Measurements from ENCODE around the gene PSMB9. TPM values are rescaled to one million over a fixed set of nuclear protein-coding genes. Genes with fewer than 3 reads are reported as not detected.

The PSMB9 gene
- total and polyA plus RNA-seq, 2 donors (not counting 1 experiment from before 2014, with no cell fraction given): 181 to 242 TPM

- no peak overlapping the region for H3K4me3 Mint-ChIP-seq
Measured at GRCh38 chr6:32888576-32888975, 34.6 kb downstream of the PSMB9 start.

DNA sequence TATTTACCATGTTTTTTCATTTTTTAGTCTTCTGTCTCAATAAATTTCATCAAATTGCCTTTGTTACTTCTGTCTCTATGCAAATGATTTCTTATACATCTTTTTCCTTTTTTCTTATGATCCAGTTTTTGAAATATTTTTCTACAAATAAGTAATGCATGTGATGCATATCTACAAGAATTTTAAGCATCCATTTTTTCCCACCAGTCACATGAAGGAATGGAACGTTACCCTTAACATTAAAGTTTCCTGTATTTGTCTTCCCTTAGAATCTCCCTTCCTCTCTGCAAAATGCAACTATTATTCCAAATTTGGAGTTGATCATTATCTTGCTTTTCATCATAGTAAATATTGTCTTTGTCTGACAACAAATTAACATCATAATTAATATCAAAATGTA is 35.5 kb downstream of the PSMB9 start:
- Histone ChIP-seq H3K9ac (ENCODE audit: low read length) (no peak overlapping the region), H3K4me1 (ENCODE audit: control insufficient read depth in 2 of 2, insufficient read depth in 2 of 2, low read length in 2 of 2) (peaks cover 17 to 18% of the 10 kb centered on the region in 2 donors), H3K79me2 (ENCODE audit: control insufficient read depth, insufficient read depth, low read length) (peaks cover 12% of the 10 kb centered on the region), H3K36me3 (replicated peaks in 1 of 2; ENCODE audit: control extremely low read depth in 1 of 2, control insufficient read depth in 1 of 2, extremely low read depth in 1 of 2, insufficient read depth in 2 of 2, low read length in 1 of 2) (peaks cover 2% of the 10 kb centered on the region in 2 experiments), H3K9me3 (ENCODE audit: control extremely low read depth in 1 of 3, control insufficient read depth in 2 of 3, insufficient read depth in 1 of 3, low read length in 2 of 3) (no peaks in the 10 kb centered on the region), H3K4me3 (ENCODE audit: control extremely low read depth in 1 of 5, extremely low read depth in 1 of 5, insufficient read depth in 1 of 5, low read depth in 2 of 5, low read length in 4 of 5) (no peak overlapping the region), H2AFZ (ENCODE audit: insufficient read depth, low read depth, low read length, poor library complexity, severe bottlenecking) (no peak overlapping the region), H3K27me3 (replicated peaks in 1 of 4; ENCODE audit: control extremely low read depth in 1 of 4, control insufficient read depth in 3 of 4, insufficient read depth in 4 of 4, low read length in 3 of 4) (no peaks in the 10 kb centered on the region), H4K20me1 (ENCODE audit: control insufficient read depth, insufficient read depth, low read length, poor library complexity, severe bottlenecking) (no peaks in the 10 kb centered on the region), H3K27ac (ENCODE audit: low read length in 2 of 2) (no peak overlapping the region), H3K4me2 (replicated peaks; ENCODE audit: low read depth, low read length, poor library complexity, severe bottlenecking) (no peak overlapping the region)
- no peak for TF ChIP-seq EZH2 (IDR thresholded peaks at IDR 0.05; ENCODE audit: borderline replicate concordance, insufficient read depth, low read depth, low read length, poor library complexity, severe bottlenecking)
- TF ChIP-seq, protein P1, sequence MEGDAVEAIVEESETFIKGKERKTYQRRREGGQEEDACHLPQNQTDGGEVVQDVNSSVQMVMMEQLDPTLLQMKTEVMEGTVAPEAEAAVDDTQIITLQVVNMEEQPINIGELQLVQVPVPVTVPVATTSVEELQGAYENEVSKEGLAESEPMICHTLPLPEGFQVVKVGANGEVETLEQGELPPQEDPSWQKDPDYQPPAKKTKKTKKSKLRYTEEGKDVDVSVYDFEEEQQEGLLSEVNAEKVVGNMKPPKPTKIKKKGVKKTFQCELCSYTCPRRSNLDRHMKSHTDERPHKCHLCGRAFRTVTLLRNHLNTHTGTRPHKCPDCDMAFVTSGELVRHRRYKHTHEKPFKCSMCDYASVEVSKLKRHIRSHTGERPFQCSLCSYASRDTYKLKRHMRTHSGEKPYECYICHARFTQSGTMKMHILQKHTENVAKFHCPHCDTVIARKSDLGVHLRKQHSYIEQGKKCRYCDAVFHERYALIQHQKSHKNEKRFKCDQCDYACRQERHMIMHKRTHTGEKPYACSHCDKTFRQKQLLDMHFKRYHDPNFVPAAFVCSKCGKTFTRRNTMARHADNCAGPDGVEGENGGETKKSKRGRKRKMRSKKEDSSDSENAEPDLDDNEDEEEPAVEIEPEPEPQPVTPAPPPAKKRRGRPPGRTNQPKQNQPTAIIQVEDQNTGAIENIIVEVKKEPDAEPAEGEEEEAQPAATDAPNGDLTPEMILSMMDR (IDR thresholded peaks at IDR 0.05): no peak
- WGBS (ENCODE audit: insufficient coverage): no CpG with 5 or more reads among the region's 1 CpG
- Mint-ChIP-seq H3K4me1 (peaks cover 38% of the 10 kb centered on the region), H3K4me3 (no peak overlapping the region), H3K27me3 (no peaks in the 10 kb centered on the region), H3K9me3 (ENCODE audit: insufficient read depth) (no peaks in the 10 kb centered on the region), H3K27ac (no peak overlapping the region)
- ATAC-seq (ENCODE audit: low read depth): no peak
- ChIA-PET CTCF (interaction anchor here (0.8 to 14.6 kb wide), 6 partner anchors 44 to 97 kb away, joined by 3 to 305 read pairs (median 4); no protein-coding TSS in a partner anchor), POLR2A (interaction anchor here (1.0 to 1.2 kb wide), 2 partner anchors 52 to 60 kb away, joined by 3 to 4 read pairs; partner anchors contain the start of gene HLA-DMB)
- intact Hi-C loops (cut with micrococcal nuclease): no loop called here
- no peak for DNase-seq

More at GRCh38 chr6:32888576-32888975, 34.6 kb downstream of the PSMB9 start:
- intact Hi-C loops (cut with micrococcal nuclease): no loop called here
- H3K27me3 Mint-ChIP-seq: no peaks in the 10 kb centered on the region
- H3K27ac Mint-ChIP-seq: no peak overlapping the region
- Histone ChIP-seq H3K4me2 (replicated peaks; ENCODE audit: low read depth, low read length, poor library complexity, severe bottlenecking) (no peak overlapping the region), H3K27ac (ENCODE audit: low read length in 2 of 2) (no peak overlapping the region), H3K27me3 (replicated peaks in 1 of 4; ENCODE audit: control extremely low read depth in 1 of 4, control insufficient read depth in 3 of 4, insufficient read depth in 4 of 4, low read length in 3 of 4) (no peaks in the 10 kb centered on the region), H3K79me2 (ENCODE audit: control insufficient read depth, insufficient read depth, low read length) (peaks cover 7% of the 10 kb centered on the region), H3K4me1 (ENCODE audit: control insufficient read depth in 2 of 2, insufficient read depth in 2 of 2, low read length in 2 of 2) (peaks cover 13 to 15% of the 10 kb centered on the region in 2 donors), H3K9me3 (ENCODE audit: control extremely low read depth in 1 of 3, control insufficient read depth in 2 of 3, insufficient read depth in 1 of 3, low read length in 2 of 3) (no peaks in the 10 kb centered on the region), H3K36me3 (replicated peaks in 1 of 2; ENCODE audit: control extremely low read depth in 1 of 2, control insufficient read depth in 1 of 2, extremely low read depth in 1 of 2, insufficient read depth in 2 of 2, low read length in 1 of 2) (peaks cover 2% of the 10 kb centered on the region in 2 experiments), H3K9ac (ENCODE audit: low read length) (no peak overlapping the region), H3K4me3 (ENCODE audit: control extremely low read depth in 1 of 5, extremely low read depth in 1 of 5, insufficient read depth in 1 of 5, low read depth in 2 of 5, low read length in 4 of 5) (no peak overlapping the region), H4K20me1 (ENCODE audit: control insufficient read depth, insufficient read depth, low read length, poor library complexity, severe bottlenecking) (no peaks in the 10 kb centered on the region), H2AFZ (ENCODE audit: insufficient read depth, low read depth, low read length, poor library complexity, severe bottlenecking) (no peak overlapping the region)
- no peak for ATAC-seq (ENCODE audit: low read depth)
- no peak for DNase-seq
- TF ChIP-seq, protein P1 (IDR thresholded peaks at IDR 0.05): no peak
- no peak for TF ChIP-seq EZH2 (IDR thresholded peaks at IDR 0.05; ENCODE audit: borderline replicate concordance, insufficient read depth, low read depth, low read length, poor library complexity, severe bottlenecking)
- POLR2A ChIA-PET: no interaction called here
- H3K4me1 Mint-ChIP-seq: peaks cover 32% of the 10 kb centered on the region
- H3K9me3 Mint-ChIP-seq (ENCODE audit: insufficient read depth): no peaks in the 10 kb centered on the region
- CTCF ChIA-PET: interaction anchor here (0.7 to 14.6 kb wide), 6 partner anchors 20 to 98 kb away, joined by 3 to 305 read pairs (median 22); partner anchors contain the start of gene HLA-DMA
- no CpG with 5 or more reads among the region's 2 CpGs for WGBS (ENCODE audit: insufficient coverage)
